Bronchial epithelial cell (primary cell): Measurements from ENCODE around the gene CCDC159. TPM values are rescaled to one million over a fixed set of nuclear protein-coding genes. Genes with fewer than 3 reads are reported as not detected.

ENCODE experiments used
- DNase-seq: peaks from one replicate; pipeline ENCODE4 v3.0.0-alpha.2; 2010; ENCODE audit warnings: low read depth
- FAIRE-seq: peaks from 2 replicates; lab custom pipeline; 2011; peaks lifted over from hg19 to GRCh38; lab: Jason Lieb, UNC
- H3K27me3 ChIP-seq: 2 replicates; pipeline ENCODE4 v1.5.1; 2011; ENCODE audit warnings: low read length; ENCODE audit not compliant: control insufficient read depth, insufficient read depth
- H3K36me3 ChIP-seq: 2 replicates; pipeline ENCODE4 v1.5.1; 2011; ENCODE audit warnings: low read length; ENCODE audit not compliant: control insufficient read depth, insufficient read depth
- H3K4me3 ChIP-seq: 2 replicates; pipeline ENCODE4 v1.5.1; 2011; ENCODE audit warnings: mild to moderate bottlenecking, low read depth, low read length, control low read depth
- CTCF ChIP-seq: IDR thresholded peaks from 2 replicates; pipeline ENCODE4 v1.5.1; 2011; ENCODE audit warnings: mild to moderate bottlenecking, moderate library complexity, low read length, control low read depth, inconsistent platforms; ENCODE audit not compliant: insufficient read depth, severe bottlenecking
- total RNA-seq: library from RNA; depleted of rRNA; stranded (reverse); fragments of >200 nt; gene quantifications from 2 replicates; pipeline ENCODE4 v1.2.1, GENCODE V29; 2014

CCDC159 gene
- total RNA-seq, 1 donor from 2014 or later: 7.9 TPM

DNA sequence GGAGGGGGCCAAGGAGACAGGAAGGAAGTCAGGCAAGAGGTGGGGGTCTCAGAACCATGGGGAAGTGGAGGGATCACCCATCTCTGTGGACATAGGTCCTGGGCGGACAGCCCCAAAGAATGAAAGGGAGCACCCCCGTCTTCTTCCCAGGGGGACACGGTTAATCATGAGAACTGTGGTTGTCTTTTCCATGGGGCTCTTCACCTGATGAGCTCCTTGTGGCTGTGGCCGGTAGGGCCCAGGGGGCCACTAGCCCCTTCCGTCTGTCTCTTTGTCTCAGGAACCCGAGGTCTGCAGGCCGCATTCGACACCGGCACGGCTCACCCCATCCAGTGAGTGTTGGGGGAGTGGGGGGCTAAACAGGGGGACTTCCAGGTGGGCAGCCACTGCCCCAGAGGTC lies 17.6 kb downstream of the CCDC159 start:
- H3K36me3 ChIP-seq: peaks cover 13% of the 10 kb centered on the region
- FAIRE-seq (no peak), DNase-seq (no peak)
- no peak overlapping the region for H3K4me3 ChIP-seq
- no peak for TF ChIP-seq CTCF
- no peaks in the 10 kb centered on the region for H3K27me3 ChIP-seq

DNA sequence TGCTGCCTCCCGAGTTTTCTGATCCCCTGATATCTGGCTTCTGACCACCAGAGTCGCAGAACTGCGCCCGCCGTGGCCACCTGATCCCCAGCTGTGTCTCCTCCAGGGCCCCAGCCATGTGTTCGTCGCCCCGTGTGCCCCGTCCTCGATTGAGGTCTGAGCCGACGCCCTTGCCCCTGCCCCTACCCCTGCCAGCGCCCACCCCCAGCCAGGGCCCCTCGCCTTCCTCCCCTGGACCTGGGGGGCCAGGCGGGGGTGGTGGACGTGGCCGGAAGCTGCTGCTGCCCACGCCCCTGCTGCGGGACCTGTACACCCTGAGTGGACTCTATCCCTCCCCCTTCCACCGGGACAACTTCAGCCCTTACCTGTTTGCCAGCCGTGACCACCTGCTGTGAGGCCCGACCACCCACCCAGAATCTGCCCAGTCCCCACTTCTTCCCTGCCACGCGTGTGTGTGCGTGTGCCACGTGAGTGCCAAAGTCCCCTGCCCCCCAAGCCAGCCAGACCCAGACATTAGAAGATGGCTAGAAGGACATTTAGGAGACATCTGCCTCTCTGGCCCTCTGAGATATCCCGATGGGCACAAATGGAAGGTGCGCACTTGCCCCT lies 18.1 kb downstream of the CCDC159 start:
- FAIRE-seq (no peak), DNase-seq (no peak)
- peaks cover 13% of the 10 kb centered on the region for H3K36me3 ChIP-seq
- no peak overlapping the region for H3K4me3 ChIP-seq
- no peak for TF ChIP-seq CTCF
- no peaks in the 10 kb centered on the region for H3K27me3 ChIP-seq

GRCh38 chr19:11364935-11365334 lies 18.6 kb downstream of the CCDC159 start:
- TF ChIP-seq CTCF: no peak
- DNase-seq: no peak
- peaks cover 14% of the 10 kb centered on the region for H3K36me3 ChIP-seq
- no peak overlapping the region for H3K4me3 ChIP-seq
- FAIRE-seq: no peak
- H3K27me3 ChIP-seq: no peaks in the 10 kb centered on the region

- FAIRE-seq (no peak), DNase-seq (no peak)
- no peaks in the 10 kb centered on the region for H3K27me3 ChIP-seq
- H3K36me3 ChIP-seq: peaks cover 14% of the 10 kb centered on the region
- TF ChIP-seq CTCF: no peak
- no peak overlapping the region for H3K4me3 ChIP-seq
Measured at GRCh38 chr19:11365557-11366117, 19.3 kb downstream of the CCDC159 start.

DNA sequence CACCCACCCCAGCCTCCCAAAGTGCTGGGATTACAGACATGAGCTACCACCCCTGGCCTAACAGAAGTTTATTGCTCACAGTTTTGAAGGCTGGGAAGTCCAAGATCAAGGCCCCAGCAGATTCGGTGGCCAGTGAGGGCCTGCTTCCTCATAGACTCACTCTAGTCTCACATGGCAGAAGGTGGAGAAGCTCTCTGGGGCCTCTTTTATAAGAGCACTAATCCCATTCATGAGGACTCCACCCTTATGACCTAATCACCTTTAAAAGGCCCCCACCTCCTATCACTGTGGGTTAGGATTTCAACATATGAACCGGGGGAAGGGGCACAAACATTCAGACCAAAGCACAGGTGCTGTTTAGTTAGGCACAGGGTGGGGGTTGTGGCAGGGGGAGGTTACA lies 21.2 kb downstream of the CCDC159 start:
- peaks cover 13% of the 10 kb centered on the region for H3K36me3 ChIP-seq
- FAIRE-seq: no peak
- no peak for TF ChIP-seq CTCF
- no peaks in the 10 kb centered on the region for H3K27me3 ChIP-seq
- H3K4me3 ChIP-seq: no peak overlapping the region
- DNase-seq: no peak

GRCh38 chr19:11370744-11371143 lies 24.4 kb downstream of the CCDC159 start:
- Histone ChIP-seq H3K36me3 (peaks cover 4% of the 10 kb centered on the region), H3K4me3 (no peak overlapping the region), H3K27me3 (no peaks in the 10 kb centered on the region)
- DNase-seq (no peak), FAIRE-seq (no peak)
- TF ChIP-seq CTCF: no peak
